HEK293T (cell line): ENCODE data around the gene ISLR.

Experiments
- ARNT ChIP-seq: fragments of 450-650 bp; IDR thresholded peaks from 2 replicates; pipeline ENCODE4 v1.6.1; 2017; ENCODE audit warnings: mild to moderate bottlenecking
- ELF4 ChIP-seq: fragments of 450-650 bp; IDR thresholded peaks from 2 replicates; pipeline ENCODE4 v1.6.1; 2017; ENCODE audit warnings: antibody characterized with exemption
- FOXK2 ChIP-seq: fragments of 450-650 bp; IDR thresholded peaks from 2 replicates; pipeline ENCODE4 v1.6.1; 2016; ENCODE audit warnings: mild to moderate bottlenecking
- HDGF ChIP-seq: fragments of 450-650 bp; IDR thresholded peaks from 2 replicates; pipeline ENCODE4 v1.6.1; 2017; ENCODE audit warnings: antibody characterized with exemption, borderline replicate concordance
- SP1 ChIP-seq: fragments of 450-650 bp; IDR thresholded peaks from 2 replicates; pipeline ENCODE4 v1.6.1; 2017
- SUZ12 ChIP-seq: fragments of 450-650 bp; IDR thresholded peaks from 2 replicates; pipeline ENCODE4 v1.6.1; 2016; ENCODE audit warnings: mild to moderate bottlenecking

- TF ChIP-seq SUZ12 (no peak), ARNT (no peak), HDGF (no peak), ELF4 (no peak), SP1 (no peak), FOXK2 (no peak)
These were observed 40.5 kb upstream of the ISLR start for GRCh38 chr15:74132681-74133651.
